Measurements from ENCODE around the gene TMEM266. TPM values are rescaled to one million over a fixed set of nuclear protein-coding genes. Genes with fewer than 3 reads are reported as not detected.
A peak's percentile ranks its signal among the peaks of the same experiment; 100 is the strongest.

TMEM266 gene
- total RNA-seq, 6 donors from 2014 or later: 0.59 to 2.4 (median 1.2) TPM; not detected in 1

DNA sequence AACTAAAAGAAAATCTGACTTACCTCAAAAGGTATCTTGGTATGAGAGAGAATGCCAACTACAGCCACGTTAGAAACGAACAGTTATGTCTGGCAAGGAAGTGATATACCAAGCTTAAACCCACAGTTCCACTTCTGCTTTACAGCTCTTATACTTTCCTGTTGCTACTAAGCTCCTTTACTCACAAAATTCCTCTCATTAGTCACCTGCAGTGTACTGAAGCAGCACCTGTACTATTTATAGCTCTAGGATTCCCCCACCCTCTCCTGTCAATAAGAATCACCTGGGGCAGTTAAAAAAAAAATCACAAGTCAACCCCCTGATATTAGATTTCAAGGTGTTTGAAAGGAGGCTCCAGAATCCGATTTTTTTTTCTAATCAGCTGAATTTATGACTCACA, 2.9 kb upstream of the TMEM266 start:
- no peak for ATAC-seq (ENCODE audit: low FRiP score in 2 of 2)
- H3K9me3 ChIP-seq: no peaks in the 10 kb centered on the region
- no peak for DNase-seq
- 7 to 9% methylated on average over 3 of the region's 3 CpGs for WGBS, 2 donors
- no peak for TF ChIP-seq POLR2AphosphoS5 (IDR thresholded peaks at IDR 0.05)
- no peaks in the 10 kb centered on the region for H3K36me3 ChIP-seq
- peak overlapping the region in 1 of 4 donors; percentile 35 for H3K4me3 ChIP-seq
- peaks cover 22 to 32% (median 26%) of the 10 kb centered on the region in 4 donors for H3K4me1 ChIP-seq
- H3K27me3 ChIP-seq: no peaks in the 10 kb centered on the region
- H3K27ac ChIP-seq: no peak overlapping the region

DNA sequence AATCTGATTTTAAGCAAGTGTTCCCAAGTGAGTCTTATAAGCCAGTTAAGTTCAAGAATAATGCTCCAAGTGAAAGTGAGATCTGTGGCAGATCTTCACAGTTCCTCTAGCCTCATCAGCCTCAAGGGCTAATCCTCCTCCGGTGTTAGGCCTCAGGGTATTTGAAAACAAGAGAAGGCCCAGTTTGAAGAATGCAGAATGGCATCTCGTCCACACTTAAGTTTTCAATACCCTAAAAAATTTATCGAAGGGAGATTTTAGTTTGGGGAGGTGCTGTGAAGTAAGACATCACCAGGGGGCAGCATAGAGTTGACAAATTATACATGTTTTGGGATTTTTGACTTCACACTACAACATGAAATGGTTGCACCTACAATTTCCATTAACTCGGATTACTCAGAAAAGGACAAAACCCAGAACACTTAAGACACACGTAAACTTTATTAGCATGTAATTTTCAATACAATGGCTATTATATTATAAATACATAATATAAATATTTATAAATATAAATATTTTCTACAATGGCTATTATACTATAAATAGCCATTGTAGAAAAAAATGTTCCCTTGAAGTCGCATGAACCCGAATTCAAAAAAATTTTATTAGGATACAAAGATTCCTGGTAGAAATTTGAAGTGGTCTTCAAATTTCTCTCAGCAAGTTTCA, 2.3 kb upstream of the TMEM266 start:
- Histone ChIP-seq H3K27me3 (no peaks in the 10 kb centered on the region), H3K36me3 (no peaks in the 10 kb centered on the region), H3K9me3 (no peaks in the 10 kb centered on the region), H3K4me3 (peak overlapping the region in 1 of 4 donors; percentile 35), H3K4me1 (peaks cover 22 to 32% (median 26%) of the 10 kb centered on the region in 4 donors), H3K27ac (no peak overlapping the region)
- DNase-seq (no peak), ATAC-seq (ENCODE audit: low FRiP score in 2 of 2) (peak in 1 of 2 donors; percentile 75)
- 3% methylated on average over 7 of the region's 7 CpGs for WGBS, 2 donors
- no peak for TF ChIP-seq POLR2A (IDR thresholded peaks at IDR 0.05)
- TF ChIP-seq, protein P1, sequence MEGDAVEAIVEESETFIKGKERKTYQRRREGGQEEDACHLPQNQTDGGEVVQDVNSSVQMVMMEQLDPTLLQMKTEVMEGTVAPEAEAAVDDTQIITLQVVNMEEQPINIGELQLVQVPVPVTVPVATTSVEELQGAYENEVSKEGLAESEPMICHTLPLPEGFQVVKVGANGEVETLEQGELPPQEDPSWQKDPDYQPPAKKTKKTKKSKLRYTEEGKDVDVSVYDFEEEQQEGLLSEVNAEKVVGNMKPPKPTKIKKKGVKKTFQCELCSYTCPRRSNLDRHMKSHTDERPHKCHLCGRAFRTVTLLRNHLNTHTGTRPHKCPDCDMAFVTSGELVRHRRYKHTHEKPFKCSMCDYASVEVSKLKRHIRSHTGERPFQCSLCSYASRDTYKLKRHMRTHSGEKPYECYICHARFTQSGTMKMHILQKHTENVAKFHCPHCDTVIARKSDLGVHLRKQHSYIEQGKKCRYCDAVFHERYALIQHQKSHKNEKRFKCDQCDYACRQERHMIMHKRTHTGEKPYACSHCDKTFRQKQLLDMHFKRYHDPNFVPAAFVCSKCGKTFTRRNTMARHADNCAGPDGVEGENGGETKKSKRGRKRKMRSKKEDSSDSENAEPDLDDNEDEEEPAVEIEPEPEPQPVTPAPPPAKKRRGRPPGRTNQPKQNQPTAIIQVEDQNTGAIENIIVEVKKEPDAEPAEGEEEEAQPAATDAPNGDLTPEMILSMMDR (IDR thresholded peaks at IDR 0.05): peak in 5 of 6 experiments; percentile 55 to 69 (median 60)
- no peak for TF ChIP-seq POLR2AphosphoS5 (IDR thresholded peaks at IDR 0.05)
- no peak for TF ChIP-seq EP300 (IDR thresholded peaks at IDR 0.05)

DNA sequence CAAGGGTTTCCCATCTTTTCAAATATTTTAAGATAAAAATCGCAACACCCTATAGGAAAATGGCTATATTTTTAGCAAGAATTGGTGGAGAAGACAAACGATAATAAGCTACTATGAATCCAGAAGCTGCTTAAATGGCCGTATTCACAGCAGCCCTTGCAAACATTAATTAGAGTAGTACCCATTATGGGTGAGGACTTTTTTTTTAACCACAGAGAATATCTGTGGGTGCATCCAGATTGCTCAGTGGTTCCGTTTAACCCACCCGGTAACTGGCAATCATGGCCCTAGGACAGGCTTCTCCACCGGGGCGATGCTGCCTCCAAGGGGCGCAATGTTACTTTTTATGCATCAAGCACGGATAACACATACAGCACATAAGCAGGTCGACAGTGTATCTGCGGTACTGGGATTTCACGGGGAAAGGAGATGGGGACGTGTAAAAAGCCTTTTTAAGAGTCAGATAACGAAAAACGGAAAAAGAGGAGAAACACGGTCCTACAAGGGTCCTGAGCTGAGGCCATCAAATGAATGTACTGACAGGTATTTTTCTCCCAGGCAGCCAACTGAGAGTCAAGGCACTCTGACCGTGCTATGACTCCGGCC, 968 bp upstream of the TMEM266 start:
- ATAC-seq (ENCODE audit: low FRiP score in 2 of 2) (no peak), DNase-seq (peak in 1 of 2 donors; percentile 24)
- TF ChIP-seq POLR2AphosphoS5 (IDR thresholded peaks at IDR 0.05): no peak
- TF ChIP-seq, protein P1 (IDR thresholded peaks at IDR 0.05): peak in 1 of 6 experiments; percentile 12
- WGBS, 2 donors: 11 to 12% methylated on average over 18 of the region's 18 CpGs
- Histone ChIP-seq H3K4me3 (peak overlapping the region; percentile 64 to 86 (median 74)), H3K4me1 (peaks cover 22 to 32% (median 26%) of the 10 kb centered on the region in 4 donors), H3K27me3 (no peaks in the 10 kb centered on the region), H3K27ac (peak overlapping the region in 1 of 4 donors; percentile 73), H3K9me3 (no peaks in the 10 kb centered on the region), H3K36me3 (no peaks in the 10 kb centered on the region)

DNA sequence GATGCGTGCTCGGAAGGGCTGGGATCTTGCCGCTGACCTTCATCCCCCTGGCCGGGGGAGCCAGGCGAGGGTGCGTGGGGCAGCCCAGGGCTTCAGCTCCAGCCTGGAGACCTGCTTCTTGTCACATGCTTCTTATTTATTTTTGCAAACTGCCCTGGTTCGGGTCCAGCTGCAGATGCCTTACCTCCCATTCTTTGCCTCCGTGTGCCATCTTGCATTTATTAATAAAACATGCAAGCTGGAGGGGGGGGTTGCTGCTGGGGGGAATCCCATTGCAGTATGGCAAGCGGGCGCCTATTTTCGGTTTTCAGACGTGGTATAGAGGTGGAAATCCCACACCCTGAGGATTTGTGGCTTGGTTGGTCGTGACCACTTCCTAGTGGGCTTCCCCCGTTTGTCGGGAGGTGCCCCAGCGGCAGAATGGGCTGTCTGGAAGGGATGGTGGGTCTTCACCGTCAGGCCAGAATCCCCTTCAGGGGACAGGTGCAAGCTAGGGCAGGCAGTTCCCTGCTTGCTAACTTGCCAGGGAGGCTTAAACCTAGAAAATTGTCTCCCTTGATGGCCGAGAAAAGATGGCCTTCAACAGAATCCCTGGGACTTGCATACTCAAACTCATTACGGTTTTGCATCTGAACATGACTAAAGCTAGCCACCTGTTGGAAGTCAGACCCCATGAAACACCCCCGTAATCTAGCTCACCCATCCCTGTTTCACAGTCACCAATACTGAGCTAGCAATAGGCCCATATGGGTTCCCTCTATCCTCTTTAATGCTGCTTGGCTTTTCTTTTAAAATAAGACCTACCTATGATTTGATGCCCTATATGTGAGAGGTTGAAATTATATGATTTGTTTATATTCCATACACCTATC, 569 bp downstream of the TMEM266 start:
- peaks cover 23 to 37% (median 26%) of the 10 kb centered on the region in 4 donors for H3K4me1 ChIP-seq
- DNase-seq (no peak), ATAC-seq (ENCODE audit: low FRiP score in 2 of 2) (no peak)
- no peaks in the 10 kb centered on the region for H3K36me3 ChIP-seq
- TF ChIP-seq, protein P1 (IDR thresholded peaks at IDR 0.05): no peak
- TF ChIP-seq POLR2A (IDR thresholded peaks at IDR 0.05) (no peak), POLR2AphosphoS5 (IDR thresholded peaks at IDR 0.05) (no peak), EP300 (IDR thresholded peaks at IDR 0.05) (no peak)
- H3K27me3 ChIP-seq: no peaks in the 10 kb centered on the region
- peak overlapping the region; percentile 38 to 86 (median 74) for H3K4me3 ChIP-seq
- no peaks in the 10 kb centered on the region for H3K9me3 ChIP-seq
- H3K27ac ChIP-seq: no peak overlapping the region
- WGBS, 2 donors: 29 to 36% methylated on average over 10 to 18 of the region's 20 CpGs

DNA sequence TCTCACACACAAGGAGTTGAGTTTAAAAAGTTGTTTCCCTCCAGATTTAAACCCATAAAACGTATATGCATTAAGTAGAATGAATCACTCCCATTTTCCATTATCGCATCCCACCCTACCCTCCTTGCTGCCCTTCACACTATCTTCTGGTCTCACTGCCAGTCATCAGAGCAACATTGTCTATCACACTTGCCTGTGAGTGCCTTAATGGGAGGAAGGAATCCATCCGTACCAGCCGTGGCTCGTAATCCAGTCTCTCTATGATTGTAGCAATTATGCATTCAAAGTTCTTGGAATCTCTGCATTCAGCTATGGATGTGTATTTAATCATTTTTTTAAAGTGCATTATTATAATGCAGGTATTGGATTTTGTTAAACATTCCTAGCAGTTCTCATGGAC, 1.9 kb downstream of the TMEM266 start:
- DNase-seq (no peak), ATAC-seq (ENCODE audit: low FRiP score in 2 of 2) (no peak)
- 69 to 83% methylated on average over 5 of the region's 5 CpGs for WGBS, 2 donors
- no peak overlapping the region for H3K27ac ChIP-seq
- H3K36me3 ChIP-seq: no peaks in the 10 kb centered on the region
- no peak overlapping the region for H3K4me3 ChIP-seq
- TF ChIP-seq, protein P1 (IDR thresholded peaks at IDR 0.05): no peak
- TF ChIP-seq POLR2A (IDR thresholded peaks at IDR 0.05) (no peak), EP300 (IDR thresholded peaks at IDR 0.05) (no peak), POLR2AphosphoS5 (IDR thresholded peaks at IDR 0.05) (no peak)
- no peaks in the 10 kb centered on the region for H3K9me3 ChIP-seq
- no peaks in the 10 kb centered on the region for H3K27me3 ChIP-seq
- H3K4me1 ChIP-seq: peaks cover 22 to 42% (median 28%) of the 10 kb centered on the region in 4 donors

All from upper lobe of left lung (tissue), 6 donors.